Transverse colon (tissue), 4 donors: ENCODE data around the gene SEMA5B.

Source experiments
- POLR2AphosphoS5 ChIP-seq, 3 donors: sonication (generic); formaldehyde crosslinking; IDR thresholded peaks; one replicate each; pipeline ENCODE4 v1.6.1; 2016; ENCODE audit warnings: antibody characterized with exemption in 3 of 3
- TF ChIP-seq, protein P1 (sequence below), 5 experiments: fragments of 200-600 bp in 3 of 5; fragments of 450-650 bp in 2 of 5; sonication (generic) in 3 of 5; IDR thresholded peaks; 1 replicate in 2 of 5; 2 replicates in 3 of 5; pipeline ENCODE4 v1.5.1; 2016 to 2017; ENCODE audit warnings: antibody characterized with exemption in 5 of 5, inconsistent platforms in 3 of 5, mild to moderate bottlenecking in 2 of 5, moderate library complexity in 1 of 5

DNA sequence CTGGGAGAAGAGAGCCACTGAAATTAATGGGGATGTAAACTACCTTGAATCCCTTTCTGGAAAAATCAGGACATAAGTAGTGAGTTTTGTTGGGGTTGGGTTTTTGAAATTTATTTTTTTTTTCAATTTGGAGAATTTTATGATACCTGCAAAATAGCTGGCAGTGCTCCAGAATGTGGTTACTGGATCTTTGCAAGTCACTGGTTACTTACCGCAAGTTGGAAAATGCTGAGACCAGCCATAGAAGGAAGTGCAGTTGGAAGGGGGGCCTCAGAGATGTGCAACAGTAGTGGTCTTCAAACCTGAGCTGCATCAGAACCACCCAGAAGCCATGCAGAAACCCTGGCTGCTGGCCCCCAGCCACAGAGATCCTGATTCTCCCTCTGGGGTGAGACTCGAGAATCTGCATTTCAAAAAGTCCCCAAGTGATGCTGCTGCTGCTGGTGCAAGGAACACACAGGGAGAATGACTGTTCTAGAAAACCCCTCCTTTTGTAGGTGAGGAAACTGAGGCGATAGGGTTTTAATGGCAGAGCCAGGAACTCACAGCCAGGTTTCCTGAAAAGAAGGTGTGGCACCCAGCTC, 39.7 kb downstream of the SEMA5B start:
- TF ChIP-seq, protein P1, sequence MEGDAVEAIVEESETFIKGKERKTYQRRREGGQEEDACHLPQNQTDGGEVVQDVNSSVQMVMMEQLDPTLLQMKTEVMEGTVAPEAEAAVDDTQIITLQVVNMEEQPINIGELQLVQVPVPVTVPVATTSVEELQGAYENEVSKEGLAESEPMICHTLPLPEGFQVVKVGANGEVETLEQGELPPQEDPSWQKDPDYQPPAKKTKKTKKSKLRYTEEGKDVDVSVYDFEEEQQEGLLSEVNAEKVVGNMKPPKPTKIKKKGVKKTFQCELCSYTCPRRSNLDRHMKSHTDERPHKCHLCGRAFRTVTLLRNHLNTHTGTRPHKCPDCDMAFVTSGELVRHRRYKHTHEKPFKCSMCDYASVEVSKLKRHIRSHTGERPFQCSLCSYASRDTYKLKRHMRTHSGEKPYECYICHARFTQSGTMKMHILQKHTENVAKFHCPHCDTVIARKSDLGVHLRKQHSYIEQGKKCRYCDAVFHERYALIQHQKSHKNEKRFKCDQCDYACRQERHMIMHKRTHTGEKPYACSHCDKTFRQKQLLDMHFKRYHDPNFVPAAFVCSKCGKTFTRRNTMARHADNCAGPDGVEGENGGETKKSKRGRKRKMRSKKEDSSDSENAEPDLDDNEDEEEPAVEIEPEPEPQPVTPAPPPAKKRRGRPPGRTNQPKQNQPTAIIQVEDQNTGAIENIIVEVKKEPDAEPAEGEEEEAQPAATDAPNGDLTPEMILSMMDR (IDR thresholded peaks at IDR 0.05), result no peak
- TF ChIP-seq POLR2AphosphoS5 (IDR thresholded peaks at IDR 0.05), result no peak
